NCI-H510A (cell line): Measurements from ENCODE around the gene LIN54.
"Not testable (repeated sequence)": the region's sequence is repeated elsewhere in the genome, so short reads cannot be mapped to it uniquely, and the experiment has no call there.

Experiments
- DNase-seq: peaks from one replicate; lab custom pipeline; 2025; lab: John Stamatoyannopoulos, UW

The LIN54 gene

DNA sequence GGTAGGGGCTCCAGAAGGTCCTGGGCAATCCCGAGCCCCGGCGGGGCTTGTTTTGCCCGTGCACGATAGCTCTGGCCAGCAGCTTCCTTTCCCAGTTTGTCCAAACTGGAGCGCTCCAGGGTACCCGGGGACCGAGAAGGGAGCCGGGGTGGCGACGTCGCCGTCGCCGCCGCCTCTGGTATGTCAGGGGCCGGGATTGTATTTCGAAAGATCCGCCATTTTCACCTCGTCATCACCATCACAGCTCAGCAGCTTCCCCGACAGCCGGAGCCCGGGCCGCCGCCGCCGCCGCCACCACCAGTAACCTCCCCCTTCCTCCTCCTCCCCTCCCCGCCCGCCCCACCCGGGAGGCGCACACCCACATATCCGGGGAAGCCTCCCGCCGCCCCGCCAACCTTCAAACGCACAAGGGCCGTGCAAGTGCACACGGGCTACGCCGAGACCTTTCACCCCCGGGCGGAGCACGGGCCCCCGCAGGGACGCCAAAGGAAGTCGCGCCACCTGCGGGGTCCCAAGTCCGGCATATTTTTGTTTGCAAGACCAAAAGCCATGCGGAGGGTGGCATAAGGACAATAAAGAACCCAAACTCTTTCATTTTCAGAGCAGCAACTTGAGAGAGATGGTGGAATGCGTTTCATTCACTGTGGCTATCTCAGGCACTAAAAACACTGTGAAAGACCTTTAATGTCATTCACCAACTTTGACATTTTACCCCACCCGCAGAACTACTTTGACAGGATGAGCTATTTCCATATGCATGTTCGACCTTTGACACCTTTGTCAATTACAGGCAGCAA is at the start of gene LIN54:
LIN54 (minus strand) TSS at position 302 of the 797 bp plus-strand sequence. CDS start 25,979 bp downstream, outside the sequence.
- peak; percentile 60 for DNase-seq

DNA sequence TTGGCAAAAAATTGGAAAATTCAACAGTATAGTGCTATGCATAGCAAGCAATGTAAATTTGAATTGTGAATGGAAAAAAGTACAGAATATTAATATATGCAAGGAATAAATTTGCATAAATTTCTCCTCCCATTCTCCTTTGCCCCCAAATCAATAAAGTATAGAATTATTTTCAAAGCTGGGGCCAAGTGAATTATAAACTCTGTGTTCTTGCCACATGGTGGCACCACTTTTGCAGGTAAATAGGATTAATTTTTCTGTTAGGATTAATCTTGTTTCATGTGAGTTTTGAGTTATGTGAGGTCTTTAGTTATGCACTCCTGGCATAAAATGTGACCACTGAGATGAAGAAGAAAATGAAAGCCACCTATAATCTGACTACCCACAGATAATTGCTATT is 44.3 kb upstream of the LIN54 start:
- no peak for DNase-seq

DNA sequence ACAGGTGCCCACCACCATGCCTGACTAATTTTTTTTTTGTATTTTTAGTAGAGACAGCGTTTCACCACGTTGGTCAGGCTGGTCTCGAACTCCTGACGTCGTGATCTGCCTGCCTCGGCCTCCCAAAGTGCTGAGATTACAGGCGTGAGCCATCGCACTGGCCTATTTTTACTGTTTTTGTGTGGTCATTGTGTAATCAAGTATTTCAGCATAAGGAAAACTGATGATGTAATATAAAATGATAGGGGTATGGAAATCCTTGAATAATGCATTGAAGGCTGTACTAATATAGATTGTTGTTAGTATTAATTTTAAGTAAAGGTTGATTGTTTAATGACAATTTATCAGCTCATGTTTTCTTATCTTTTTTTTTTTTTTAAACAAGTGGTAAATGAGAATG is 38.2 kb upstream of the LIN54 start:
- DNase-seq = not testable (repeated sequence)

DNA sequence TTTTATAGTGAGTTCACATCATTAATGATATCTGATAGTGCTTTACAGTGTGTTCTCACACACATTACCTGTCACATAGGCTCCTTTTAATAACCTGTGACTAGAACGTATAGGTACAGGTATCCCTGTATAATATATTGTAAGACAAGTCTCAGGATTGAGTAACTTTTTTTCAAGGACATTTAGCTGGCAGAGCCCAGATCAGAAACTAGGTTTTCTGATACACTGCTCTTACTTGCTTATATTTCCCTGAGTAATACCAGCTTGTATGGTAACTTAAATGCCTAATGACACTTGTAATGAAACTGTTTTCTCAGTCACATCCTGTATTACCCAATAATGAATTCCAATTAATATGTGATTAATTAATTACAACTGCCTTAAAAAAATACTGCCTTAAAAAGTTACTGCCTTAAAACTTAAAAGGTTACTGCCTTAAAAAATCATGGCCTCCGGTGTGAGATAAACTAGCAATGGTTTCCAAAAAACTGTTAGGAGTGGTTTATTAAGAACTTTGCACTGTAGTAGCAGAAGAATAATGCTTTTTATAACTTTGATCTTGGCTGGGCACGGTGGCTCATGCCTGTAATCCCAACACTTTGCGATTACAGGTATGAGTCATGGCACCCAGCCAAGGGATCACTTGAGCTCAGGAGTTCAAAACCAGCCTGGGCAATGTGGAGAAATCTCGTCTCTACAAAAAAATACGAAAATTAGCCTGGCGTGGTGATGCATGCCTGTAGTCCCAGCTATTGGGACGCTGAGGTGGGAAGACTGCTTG is 36.3 kb upstream of the LIN54 start:
- no peak for DNase-seq

DNA sequence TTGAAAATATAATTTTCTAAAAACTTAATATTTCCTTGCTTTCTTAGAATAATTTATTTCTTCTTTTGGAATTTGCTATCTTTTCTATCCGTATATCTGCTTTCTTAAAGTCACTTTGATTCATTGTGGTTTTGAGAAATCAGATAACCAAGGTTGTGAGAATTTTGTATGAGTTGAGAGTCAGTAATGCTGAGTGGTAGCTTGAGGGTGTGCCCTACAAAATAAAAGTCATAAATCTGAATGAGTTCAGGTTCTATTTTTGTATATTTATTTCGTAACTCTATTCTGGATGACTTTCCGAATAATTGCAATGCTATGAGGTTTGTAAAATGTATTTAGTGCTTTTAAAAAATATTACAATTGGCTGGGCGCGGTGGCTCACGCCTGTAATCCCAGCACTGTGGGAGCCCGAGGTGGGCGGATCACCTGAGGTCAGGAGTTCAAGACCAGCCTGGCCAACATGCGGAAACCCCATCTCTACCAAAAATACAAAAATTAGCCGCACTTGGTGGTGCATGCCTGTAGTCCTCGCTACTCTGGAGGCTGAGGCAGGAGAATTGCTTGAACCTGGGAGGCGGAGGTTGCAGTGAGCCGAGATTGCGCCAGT is 33.3 kb upstream of the LIN54 start:
- DNase-seq = no peak

DNA sequence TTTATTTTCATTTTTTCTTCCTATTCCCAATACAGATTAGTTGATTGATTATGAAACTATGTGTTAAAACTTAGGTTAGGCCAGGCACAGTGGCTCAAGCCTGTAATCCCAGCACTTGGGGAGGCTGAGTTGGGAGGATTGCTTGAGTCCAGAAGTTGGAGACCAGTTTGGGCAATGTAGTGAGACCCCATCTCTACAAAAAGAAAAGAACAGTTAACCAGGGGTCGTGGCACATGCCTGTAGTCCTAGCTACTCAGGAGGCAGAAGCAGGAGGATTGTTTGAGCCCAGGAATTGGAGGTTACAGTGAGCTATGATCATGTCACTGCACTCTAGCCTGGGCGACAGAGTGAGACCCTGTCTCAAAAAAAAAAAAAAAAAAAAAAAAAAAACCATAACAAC is 32.5 kb upstream of the LIN54 start:
- not testable (repeated sequence) for DNase-seq

DNA sequence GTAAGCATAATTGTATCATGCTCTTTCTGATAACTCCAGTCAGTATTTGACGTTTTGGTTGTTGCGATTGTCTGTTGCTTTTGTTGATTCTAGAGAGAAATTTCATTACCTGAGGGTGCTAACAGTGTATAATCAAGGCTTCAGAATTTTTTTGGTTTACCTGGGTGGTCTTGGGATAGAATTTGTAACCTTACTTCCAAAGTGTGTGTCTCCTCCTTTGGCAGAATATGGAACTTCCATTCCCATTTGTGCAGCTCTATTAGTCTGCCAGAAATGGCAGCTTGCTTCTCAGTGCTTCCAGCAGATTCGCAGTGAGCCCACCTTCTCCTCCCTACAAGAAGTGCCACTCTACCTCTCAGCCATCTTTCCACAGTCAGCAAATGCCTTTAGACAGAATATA is 29.6 kb upstream of the LIN54 start:
- no peak for DNase-seq

DNA sequence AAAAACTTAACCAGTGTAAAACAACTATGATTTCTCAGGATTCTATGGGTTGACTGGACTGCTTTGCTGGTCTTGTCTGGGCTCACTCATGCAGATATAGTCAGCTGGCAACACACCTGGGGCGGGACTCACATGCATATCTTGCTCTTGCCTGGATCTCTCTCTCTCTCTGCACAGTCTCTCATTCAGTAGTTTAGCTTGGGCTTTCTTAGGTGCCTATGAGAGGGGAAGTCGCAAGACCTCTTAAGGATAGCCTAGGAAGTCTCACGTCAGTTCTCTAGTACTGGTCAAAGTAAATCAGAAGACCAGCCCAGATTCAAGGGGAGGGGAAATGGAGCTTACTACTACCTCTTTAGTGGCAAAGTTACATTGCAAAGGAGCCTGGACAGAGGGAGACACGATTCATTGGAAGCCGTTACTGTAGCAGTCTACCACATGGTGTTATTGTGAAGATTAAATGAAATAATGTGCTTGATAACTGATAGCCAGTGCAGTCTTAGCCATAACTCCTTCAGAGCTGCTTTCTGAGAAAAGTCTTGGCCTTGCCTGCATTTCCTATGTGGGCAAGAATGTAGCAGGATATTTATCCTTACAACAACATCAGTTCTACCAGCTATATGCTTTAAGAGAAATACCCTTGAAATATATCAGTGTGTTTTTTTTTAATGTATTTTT is 26.5 kb upstream of the LIN54 start:
- no peak for DNase-seq

DNA sequence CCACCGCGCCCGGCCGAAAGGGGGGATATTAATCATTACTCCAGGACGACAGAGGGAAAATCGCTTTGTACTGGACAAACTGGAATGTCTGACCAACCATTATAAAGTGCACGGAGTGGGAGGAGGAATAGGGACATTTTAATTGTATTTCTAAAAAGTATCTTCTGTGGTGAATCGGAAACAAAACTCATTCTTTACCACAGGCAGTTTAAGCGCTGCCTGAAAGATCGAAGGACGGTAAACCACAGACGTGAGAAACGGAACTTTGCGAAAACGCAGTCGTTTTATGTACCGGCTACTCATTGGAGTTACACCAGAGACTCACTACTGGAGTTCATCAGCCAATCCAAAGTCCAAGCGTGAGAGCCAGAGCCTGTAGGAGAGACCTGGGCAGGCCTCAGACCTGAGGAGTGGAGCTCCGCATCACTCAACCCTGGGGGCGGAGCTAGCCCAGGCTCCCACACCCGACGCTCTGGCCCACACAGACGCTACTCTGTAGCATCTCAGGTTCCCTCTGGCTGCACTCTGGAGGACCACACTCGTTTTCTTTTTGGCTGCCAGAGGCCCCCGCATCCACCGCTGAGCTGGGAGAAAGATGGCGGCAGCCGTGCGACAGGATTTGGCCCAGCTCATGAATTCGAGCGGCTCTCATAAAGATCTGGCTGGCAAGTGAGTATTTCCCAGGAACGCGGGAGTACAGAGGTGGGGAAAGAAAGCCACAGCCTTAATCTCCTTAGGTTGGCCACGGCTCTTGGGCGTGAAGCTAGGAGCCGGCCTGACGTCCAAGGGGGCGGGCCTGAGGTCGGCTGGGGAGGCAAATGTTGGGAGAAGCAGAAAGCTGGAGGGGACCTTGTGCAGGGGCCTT is 24.2 kb upstream of the LIN54 start, which contains the start of gene COPS4:
COPS4 (plus strand) TSS at position 554 of the 865 bp plus-strand sequence; CDS start at position 596, 42 bp downstream.
- peak; percentile 98 for DNase-seq

DNA sequence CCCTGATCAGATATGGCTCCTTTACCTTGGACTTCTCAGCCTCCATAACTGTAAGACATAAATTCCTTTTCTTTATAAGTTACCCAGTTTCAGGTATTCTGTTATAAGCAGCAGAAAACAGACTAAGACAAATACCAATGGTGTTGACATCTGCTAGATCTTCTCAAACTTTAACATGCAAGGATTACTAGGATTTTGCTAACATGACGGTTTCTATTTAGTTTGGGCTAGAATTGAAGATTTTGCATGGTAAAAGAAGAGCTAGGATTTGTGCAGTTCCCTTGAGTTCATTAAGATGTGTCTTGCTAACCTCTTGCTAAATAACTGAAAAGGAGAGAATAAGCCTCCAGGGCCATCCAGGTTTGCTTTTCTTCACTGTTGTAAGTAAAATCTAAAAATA is 19.1 kb upstream of the LIN54 start:
- no peak for DNase-seq

DNA sequence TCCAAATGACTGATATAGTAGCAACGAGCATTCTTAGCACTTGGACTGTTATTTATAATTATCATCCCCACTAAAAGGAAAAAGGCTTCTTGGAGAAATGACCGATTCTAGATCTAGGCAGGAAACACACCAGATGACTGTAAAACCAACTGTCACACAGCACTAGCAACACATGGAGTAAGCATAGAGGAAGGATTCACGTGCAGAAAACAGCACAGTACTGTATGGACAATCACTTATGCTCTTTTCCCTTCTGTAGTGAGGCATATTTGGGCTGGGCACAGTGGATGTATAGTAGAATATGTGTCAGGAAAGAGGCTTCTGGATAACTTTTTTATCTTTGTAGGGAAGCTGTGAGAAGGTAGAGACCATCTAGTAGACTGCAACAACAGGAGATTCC is 18.4 kb upstream of the LIN54 start:
- DNase-seq = no peak

DNA sequence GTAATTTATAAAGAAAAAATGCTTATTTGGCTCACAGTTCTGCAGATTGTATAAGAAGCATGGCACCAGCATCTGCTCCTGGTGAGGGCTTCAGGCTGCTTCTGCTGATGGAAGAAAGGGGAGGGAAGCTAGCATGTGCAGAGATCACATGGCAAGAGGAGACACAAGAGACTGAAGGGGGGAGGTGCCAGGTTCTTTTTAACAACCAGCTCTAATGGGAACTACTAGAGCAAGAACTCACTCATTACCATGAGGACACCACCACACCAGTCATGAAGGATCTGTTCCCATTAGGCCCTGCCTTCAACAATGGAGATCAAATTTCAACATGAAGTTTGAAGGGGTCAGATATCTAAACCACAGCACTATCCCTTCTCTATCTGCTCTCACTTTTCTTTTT is 14.9 kb upstream of the LIN54 start:
- no peak for DNase-seq

DNA sequence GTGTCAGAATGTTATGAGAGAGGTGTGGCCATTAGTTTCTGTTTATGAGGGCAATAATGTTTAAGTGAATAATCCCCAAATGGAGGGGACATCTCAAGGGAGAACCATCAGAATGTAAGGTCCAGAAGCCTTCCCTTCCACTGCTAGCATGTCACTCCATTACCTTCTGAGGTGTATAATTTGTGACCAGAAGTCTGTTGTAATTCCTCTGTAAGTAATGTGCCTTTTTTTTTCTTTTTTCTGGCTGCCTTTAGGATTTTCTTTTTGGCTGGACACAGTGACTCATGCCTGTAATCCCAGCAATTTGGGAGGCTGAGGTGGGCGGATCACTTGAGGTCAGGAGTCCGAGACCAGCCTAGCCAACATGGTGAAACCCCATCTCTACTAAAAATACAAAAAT is 13.6 kb upstream of the LIN54 start:
- DNase-seq = no peak

DNA sequence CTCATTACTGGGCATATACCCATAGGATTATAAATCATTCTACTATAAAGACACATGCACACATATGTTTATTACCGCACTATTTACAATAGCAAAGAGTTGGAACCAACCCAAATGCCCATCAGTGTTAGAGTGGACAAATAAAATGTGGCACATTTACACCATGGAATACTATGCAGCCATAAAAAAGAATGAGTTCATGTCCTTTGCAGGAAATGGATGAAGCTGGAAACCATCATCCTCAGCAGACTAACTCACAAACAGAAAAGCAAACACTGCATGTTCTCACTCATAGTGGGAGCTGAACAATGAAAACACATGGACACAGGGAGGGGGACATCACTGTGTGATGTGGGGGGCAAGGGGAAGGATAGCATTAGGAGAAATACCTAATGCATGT is 13.0 kb upstream of the LIN54 start:
- DNase-seq = not testable (repeated sequence)

DNA sequence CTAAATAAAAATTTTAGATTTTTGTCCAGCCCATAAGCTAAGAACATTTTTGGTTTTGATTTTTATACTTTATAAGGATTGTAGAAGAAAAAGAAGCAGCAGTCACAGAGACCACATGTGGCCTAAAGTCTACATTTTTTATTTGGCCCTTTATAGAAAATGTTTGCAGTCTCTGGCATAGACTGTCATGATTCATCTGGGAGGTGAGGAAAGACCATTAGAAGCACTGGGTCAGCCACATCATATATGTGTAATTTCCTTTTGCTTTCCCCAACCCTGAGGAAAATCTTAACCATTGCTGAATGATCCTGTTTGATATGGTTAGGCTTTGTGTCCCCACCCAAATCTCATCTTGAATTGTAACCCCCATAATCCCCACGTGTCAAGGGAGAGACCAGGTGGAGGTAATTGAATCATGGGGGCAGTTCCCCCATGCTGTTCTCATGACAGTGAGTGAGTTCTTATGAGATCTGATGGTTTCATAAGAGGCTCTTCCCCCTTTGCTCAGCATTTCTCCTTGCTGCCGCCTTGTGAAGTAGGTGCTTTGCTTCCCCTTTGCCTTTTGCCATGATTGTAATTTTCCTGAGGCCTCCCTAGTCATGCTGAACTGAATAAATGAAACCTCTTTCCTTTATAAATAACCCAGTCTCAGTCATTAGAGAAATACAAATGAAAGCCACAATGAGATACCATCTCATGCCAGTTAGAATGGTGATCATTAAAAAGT is 12.3 kb upstream of the LIN54 start:
- no peak for DNase-seq

DNA sequence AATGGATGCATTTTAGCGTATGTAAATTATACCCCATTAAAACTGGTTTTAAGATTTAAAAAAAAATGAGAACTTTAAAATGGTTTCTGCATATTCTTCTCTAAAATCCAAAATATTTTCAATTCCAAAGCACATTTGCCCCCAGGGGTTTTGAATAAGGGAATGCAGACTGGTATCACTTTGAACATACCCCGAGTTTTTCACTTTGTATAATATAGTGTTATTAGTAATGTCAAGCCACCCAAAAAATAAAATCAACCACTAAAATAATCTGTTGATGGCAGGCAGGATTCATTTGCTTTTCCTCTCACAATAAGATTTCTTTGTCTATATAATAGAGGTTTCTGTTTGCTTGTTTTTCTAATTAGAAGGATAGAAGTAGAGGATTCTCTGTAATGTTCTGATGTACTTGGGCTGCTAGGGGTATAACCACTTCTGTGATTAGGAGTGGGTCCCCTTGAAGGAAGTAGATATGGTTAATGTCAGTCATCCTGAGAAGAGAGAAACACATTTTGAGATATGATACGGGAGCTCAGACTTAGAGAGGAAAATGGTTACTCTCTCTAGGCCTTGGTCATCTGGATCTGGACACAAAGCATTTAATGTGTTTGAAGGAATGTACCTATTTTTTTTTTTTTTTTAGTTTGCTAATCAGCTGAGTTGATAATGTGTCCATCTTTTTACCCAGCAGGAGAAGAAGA is 9.3 kb upstream of the LIN54 start:
- no peak for DNase-seq

DNA sequence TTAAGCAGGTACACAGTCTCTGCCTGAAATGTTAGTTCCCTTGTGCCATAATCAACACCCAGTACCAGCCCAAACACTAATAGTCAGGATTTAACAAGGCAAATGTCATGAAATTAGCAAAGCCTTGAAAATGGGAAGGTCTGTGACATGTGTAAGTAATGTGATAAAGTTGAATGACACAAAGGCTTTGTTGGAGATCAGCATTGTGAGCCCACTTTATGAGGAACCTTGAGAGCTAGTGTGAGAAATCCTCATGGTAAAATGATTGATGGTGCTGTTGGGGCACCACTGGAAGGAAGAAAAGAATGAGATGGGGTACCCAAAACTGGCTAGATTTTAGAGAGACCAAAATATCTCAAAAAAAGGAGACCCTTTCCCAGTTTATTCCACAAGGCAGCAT is 3.3 kb upstream of the LIN54 start:
- no peak for DNase-seq

DNA sequence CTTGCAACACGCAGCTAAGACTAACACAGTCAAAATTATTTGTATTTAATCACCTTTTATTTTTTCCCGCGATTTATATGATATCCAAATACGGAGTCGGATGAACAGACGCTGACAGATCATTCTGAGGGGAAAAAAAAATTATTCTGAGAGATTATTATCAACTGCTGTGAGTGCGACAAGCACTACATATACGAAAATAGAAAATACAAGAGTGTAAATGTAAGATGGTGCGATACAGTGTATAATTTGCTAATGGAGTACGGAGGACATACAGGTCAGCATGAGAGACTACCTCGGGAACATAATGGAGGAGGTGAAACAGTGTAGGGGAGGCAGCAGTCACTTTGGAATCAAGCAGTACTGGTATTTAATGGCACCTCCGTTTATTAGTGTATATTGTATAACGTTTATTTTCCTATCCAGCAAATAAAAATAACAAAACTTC is 2.8 kb upstream of the LIN54 start:
- no peak for DNase-seq

DNA sequence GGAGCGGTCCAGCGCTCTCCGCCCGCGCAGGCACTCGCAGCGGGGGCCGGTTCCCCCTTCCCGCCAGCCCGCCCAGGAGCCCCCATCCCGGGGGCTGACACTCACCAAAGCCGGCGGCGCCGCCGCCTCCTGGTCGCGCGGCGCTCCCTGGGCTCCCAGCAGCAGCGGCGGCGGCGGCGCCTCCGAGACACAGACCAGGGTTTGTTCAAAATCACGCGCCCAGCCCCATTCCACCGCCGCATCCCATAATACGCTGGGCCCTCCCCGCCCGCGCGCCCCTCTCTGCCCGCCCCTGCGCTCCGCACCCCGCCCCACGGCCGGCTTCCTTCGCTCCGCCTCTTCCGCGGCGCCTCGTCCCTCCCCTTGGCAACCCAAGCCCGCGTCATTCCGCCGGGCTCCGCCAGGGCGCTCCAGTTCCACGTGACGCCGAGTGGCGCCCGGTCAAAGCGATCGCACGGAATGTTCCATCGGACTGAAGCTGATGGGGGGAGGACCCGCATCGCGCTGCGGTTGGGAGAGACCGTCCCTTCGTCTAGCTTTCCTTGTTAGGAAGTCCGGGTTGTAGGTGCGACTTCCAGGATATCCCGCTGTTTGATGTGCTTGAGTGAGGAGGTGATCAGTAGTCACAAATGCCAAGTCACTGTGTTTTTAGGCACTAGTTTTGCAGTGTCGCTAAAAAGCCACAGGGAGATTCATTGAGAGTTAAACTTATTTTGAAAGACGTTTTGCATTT is 2.2 kb upstream of the LIN54 start:
- peak; percentile 98 for DNase-seq
